OCI-LY7 (cell line): Measurements from ENCODE around the gene PALS1. TPM values are rescaled to one million over a fixed set of nuclear protein-coding genes. Genes with fewer than 3 reads are reported as not detected.

Experiments
- BruUV-seq: library from RNA; stranded (reverse); fragments of 400-500 nt; replicated peaks from 2 replicates; lab custom pipeline; 2021; lab: Mats Ljungman, UMichigan
- CTCF ChIA-PET: fragments of 300-600 bp; sonication (Branson Sonifier 250); formaldehyde crosslinking; loops from one replicate; lab custom pipeline; 2022; ENCODE audit warnings: antibody characterized with exemption; ENCODE audit not compliant: unreplicated experiment; lab: Charles Lee
- POLR2A ChIA-PET: fragments of 300-600 bp; sonication (Branson Sonifier 250); formaldehyde crosslinking; loops from one replicate; lab custom pipeline; 2022; ENCODE audit warnings: antibody characterized with exemption; lab: Charles Lee
- DNase-seq: peaks from one replicate; pipeline ENCODE4 v3.0.0-alpha.2; 2015; ENCODE audit warnings: low spot score
- H2AFZ ChIP-seq: fragments of 200-600 bp; sonication (generic), shearing (Covaris generic); 2 replicates; pipeline ENCODE4 v1.6.1; 2014; ENCODE audit warnings: mild to moderate bottlenecking, antibody characterized with exemption, low read length, moderate library complexity
- H3K27ac ChIP-seq: fragments of 200-600 bp; sonication (generic); 2 replicates; pipeline ENCODE4 v1.5.1; 2014; ENCODE audit warnings: mixed run types, low read depth, mild to moderate bottlenecking, moderate library complexity, low read length, inconsistent platforms; ENCODE audit not compliant: poor library complexity, severe bottlenecking
- H3K36me3 ChIP-seq: fragments of 200-600 bp; sonication (generic); 2 replicates; pipeline ENCODE4 v1.6.1; 2014; ENCODE audit warnings: mild to moderate bottlenecking, antibody characterized with exemption, low read length, moderate library complexity, mixed read lengths; ENCODE audit not compliant: insufficient read depth
- H3K4me1 ChIP-seq: fragments of 200-600 bp; sonication (generic); 2 replicates; pipeline ENCODE4 v1.5.1; 2014; ENCODE audit warnings: mild to moderate bottlenecking, low read length; ENCODE audit not compliant: insufficient read depth, poor library complexity, severe bottlenecking
- H3K4me2 ChIP-seq: fragments of 200-600 bp; sonication (generic); 2 replicates; pipeline ENCODE4 v1.6.1; 2014; ENCODE audit warnings: mild to moderate bottlenecking, low read length
- H3K4me3 ChIP-seq: fragments of 200-600 bp; sonication (generic); 2 replicates; pipeline ENCODE4 v1.5.1; 2014; ENCODE audit warnings: mild to moderate bottlenecking, low read depth, low read length; ENCODE audit not compliant: poor library complexity, severe bottlenecking
- H3K79me2 ChIP-seq: fragments of 200-600 bp; sonication (generic); 2 replicates; pipeline ENCODE4 v1.6.1; 2016; ENCODE audit warnings: low read depth, mild to moderate bottlenecking, low read length, moderate library complexity, mixed read lengths; ENCODE audit not compliant: insufficient read depth
- H3K9me2 ChIP-seq: fragments of 200-600 bp; sonication (generic); 2 replicates; pipeline ENCODE4 v1.6.1; 2016; ENCODE audit warnings: mild to moderate bottlenecking, low read length, mixed read lengths; ENCODE audit not compliant: insufficient read depth
- H3K9me3 ChIP-seq: fragments of 200-600 bp; sonication (generic); 2 replicates; pipeline ENCODE4 v1.6.1; 2014; ENCODE audit warnings: mild to moderate bottlenecking, mixed run types, low read length, mixed read lengths
- H4K20me1 ChIP-seq: fragments of 200-600 bp; sonication (generic); 2 replicates; pipeline ENCODE4 v1.6.1; 2014; ENCODE audit warnings: mild to moderate bottlenecking, antibody characterized with exemption, low read length, moderate library complexity, mixed read lengths; ENCODE audit not compliant: insufficient read depth
- EZH2phosphoT487 ChIP-seq: fragments of 200-600 bp; sonication (generic); IDR thresholded peaks from 2 replicates; pipeline ENCODE4 v1.6.1; 2018; ENCODE audit warnings: low read depth, borderline replicate concordance, mild to moderate bottlenecking, mixed run types, antibody characterized with exemption, low read length, moderate library complexity, mixed read lengths
- intact Hi-C: fragments of 100-400 bp; cut with micrococcal nuclease; formaldehyde crosslinking; loops from one replicate; pipeline ENCODE4 v1.10.0; 2022; ENCODE audit not compliant: unreplicated experiment
- total RNA-seq, 2 experiments: library from RNA; depleted of rRNA in 1 of 2; stranded (reverse); fragments of >200 nt in 1 of 2; shearing (Covaris generic) in 1 of 2; gene quantifications; 2 replicates each; pipeline ENCODE4 v1.2.3, GENCODE V29; 2014 to 2022
- TF ChIP-seq, protein P1 (sequence below): fragments of 200-600 bp; sonication (generic); conservative IDR thresholded peaks from 2 replicates; pipeline ENCODE4 v1.5.1; 2014; ENCODE audit warnings: mild to moderate bottlenecking, antibody characterized with exemption, low read length, moderate library complexity, mixed read lengths

PALS1 gene
- total RNA-seq, 2 experiments from 2014 or later = 14.1 to 19.6 TPM

DNA sequence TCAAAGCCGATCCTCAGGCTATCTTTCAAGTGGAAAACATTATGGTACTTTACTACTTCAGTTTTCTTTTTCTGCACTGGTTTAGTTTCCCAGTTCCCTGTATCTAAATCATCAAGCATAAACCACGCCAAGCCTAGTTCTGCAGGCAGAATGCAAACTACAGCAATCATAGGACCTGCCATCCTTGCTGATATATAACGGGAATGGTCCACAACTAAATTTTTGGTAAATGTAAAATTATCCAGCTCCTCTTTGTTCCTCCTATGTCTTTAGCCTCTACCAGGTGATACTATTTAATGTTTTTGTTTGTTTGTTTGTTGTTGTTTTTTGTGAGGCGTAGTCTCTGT lies 19.3 kb upstream of the PALS1 start:
- POLR2A ChIA-PET = no interaction called here
- no peaks in the 10 kb centered on the region for H4K20me1 ChIP-seq
- H3K36me3 ChIP-seq = no peaks in the 10 kb centered on the region
- no peaks in the 10 kb centered on the region for H3K79me2 ChIP-seq
- TF ChIP-seq, protein P1, sequence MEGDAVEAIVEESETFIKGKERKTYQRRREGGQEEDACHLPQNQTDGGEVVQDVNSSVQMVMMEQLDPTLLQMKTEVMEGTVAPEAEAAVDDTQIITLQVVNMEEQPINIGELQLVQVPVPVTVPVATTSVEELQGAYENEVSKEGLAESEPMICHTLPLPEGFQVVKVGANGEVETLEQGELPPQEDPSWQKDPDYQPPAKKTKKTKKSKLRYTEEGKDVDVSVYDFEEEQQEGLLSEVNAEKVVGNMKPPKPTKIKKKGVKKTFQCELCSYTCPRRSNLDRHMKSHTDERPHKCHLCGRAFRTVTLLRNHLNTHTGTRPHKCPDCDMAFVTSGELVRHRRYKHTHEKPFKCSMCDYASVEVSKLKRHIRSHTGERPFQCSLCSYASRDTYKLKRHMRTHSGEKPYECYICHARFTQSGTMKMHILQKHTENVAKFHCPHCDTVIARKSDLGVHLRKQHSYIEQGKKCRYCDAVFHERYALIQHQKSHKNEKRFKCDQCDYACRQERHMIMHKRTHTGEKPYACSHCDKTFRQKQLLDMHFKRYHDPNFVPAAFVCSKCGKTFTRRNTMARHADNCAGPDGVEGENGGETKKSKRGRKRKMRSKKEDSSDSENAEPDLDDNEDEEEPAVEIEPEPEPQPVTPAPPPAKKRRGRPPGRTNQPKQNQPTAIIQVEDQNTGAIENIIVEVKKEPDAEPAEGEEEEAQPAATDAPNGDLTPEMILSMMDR = no peak
- no peak for TF ChIP-seq EZH2phosphoT487
- no peak overlapping the region for H3K27ac ChIP-seq
- intact Hi-C loops = no loop called here
- H3K4me3 ChIP-seq = no peak overlapping the region
- CTCF ChIA-PET = no interaction called here
- no peaks in the 10 kb centered on the region for H3K9me3 ChIP-seq
- H2AFZ ChIP-seq = no peak overlapping the region
- no peak overlapping the region for H3K4me2 ChIP-seq
- no peak for DNase-seq
- H3K9me2 ChIP-seq = no peaks in the 10 kb centered on the region
- BruUV-seq = no TSS peak
- H3K4me1 ChIP-seq = no peaks in the 10 kb centered on the region

DNA sequence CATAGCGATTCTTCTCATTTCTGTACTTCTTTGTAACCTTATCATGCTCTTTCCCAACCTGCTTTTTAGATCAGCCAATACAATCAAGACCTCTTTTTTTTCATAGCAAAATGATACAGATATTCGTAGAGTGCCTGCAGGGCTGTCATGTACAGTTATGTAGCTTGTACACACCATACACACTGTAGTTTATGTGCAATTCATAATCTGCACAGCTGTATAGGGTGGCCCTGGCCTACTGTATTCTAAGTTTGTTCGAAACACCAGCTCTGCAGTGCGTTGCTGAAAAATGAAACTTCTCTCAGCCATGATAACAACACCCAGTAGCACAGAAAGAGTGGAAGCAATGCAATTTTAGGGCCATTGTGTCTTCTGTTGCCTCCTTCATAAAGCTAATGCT lies 15.7 kb upstream of the PALS1 start:
- Histone ChIP-seq H3K9me2 (no peaks in the 10 kb centered on the region), H3K27ac (no peak overlapping the region), H2AFZ (no peak overlapping the region), H4K20me1 (no peaks in the 10 kb centered on the region), H3K4me2 (no peak overlapping the region), H3K36me3 (no peaks in the 10 kb centered on the region), H3K4me3 (no peak overlapping the region), H3K79me2 (no peaks in the 10 kb centered on the region), H3K9me3 (no peaks in the 10 kb centered on the region), H3K4me1 (no peaks in the 10 kb centered on the region)
- CTCF ChIA-PET = no interaction called here
- no TSS peak for BruUV-seq
- TF ChIP-seq, protein P1 = no peak
- no peak for TF ChIP-seq EZH2phosphoT487
- intact Hi-C loops = no loop called here
- POLR2A ChIA-PET = interaction anchor here (1.4 kb wide), 1 partner anchor 17 kb away, joined by 3 read pairs; no protein-coding TSS in a partner anchor
- DNase-seq = no peak

- Histone ChIP-seq H3K36me3 (no peaks in the 10 kb centered on the region), H3K4me3 (no peak overlapping the region), H2AFZ (no peak overlapping the region), H3K9me3 (no peaks in the 10 kb centered on the region), H3K4me1 (no peaks in the 10 kb centered on the region), H3K9me2 (no peaks in the 10 kb centered on the region), H4K20me1 (no peaks in the 10 kb centered on the region), H3K4me2 (no peak overlapping the region), H3K27ac (no peak overlapping the region), H3K79me2 (no peaks in the 10 kb centered on the region)
- POLR2A ChIA-PET = no interaction called here
- CTCF ChIA-PET = no interaction called here
- intact Hi-C loops = no loop called here
- DNase-seq = no peak
- no TSS peak for BruUV-seq
- TF ChIP-seq EZH2phosphoT487 = no peak
- TF ChIP-seq, protein P1 = no peak
Observed at GRCh38 chr14:67228325-67228984, 12.8 kb upstream of the PALS1 start.
